Fibroblast of lung (primary cell): ENCODE results near the gene ZBTB34. TPM values are rescaled to one million over a fixed set of nuclear protein-coding genes. Genes with fewer than 3 reads are reported as not detected.

ENCODE experiments used
- DNase-seq, 2 donors: peaks; one replicate each; pipeline versions ENCODE4 v3.0.0 to v3.0.0-alpha.2; 2010; ENCODE audit warnings: low read depth in 2 of 2
- H2AFZ ChIP-seq: 2 replicates; pipeline ENCODE4 v1.5.1; 2012; ENCODE audit warnings: low read length, control low read depth, inconsistent platforms
- H3K27ac ChIP-seq: 2 replicates; pipeline ENCODE4 v1.5.1; 2011; ENCODE audit warnings: low read length, control low read depth; ENCODE audit not compliant: insufficient read depth
- H3K27me3 ChIP-seq: 2 replicates; pipeline ENCODE4 v1.5.1; 2011; ENCODE audit warnings: mild to moderate bottlenecking, low read length; ENCODE audit not compliant: control insufficient read depth, insufficient read depth
- H3K36me3 ChIP-seq: 2 replicates; pipeline ENCODE4 v1.5.1; 2011; ENCODE audit warnings: low read length; ENCODE audit not compliant: control insufficient read depth, insufficient read depth
- H3K4me1 ChIP-seq: 2 replicates; pipeline ENCODE4 v1.5.1; 2011; ENCODE audit warnings: low read length; ENCODE audit not compliant: control insufficient read depth, insufficient read depth; ENCODE audit errors: extremely low read depth
- H3K4me2 ChIP-seq: 2 replicates; pipeline ENCODE4 v1.5.1; 2011; ENCODE audit warnings: low read length, control low read depth; ENCODE audit not compliant: insufficient read depth; ENCODE audit errors: extremely low read depth
- H3K4me3 ChIP-seq, 4 experiments: fragments of 200-600 bp in 1 of 4; sonication (generic) in 1 of 4; replicated peaks in 1 of 4; 2 replicates each; pipeline ENCODE4 v1.5.1; 2011 to 2016; ENCODE audit warnings: low read length in 4 of 4, low read depth in 3 of 4, mild to moderate bottlenecking in 3 of 4, control low read depth in 2 of 4, inconsistent platforms in 1 of 4, mixed read lengths in 1 of 4; ENCODE audit not compliant: insufficient read depth in 1 of 4; ENCODE audit errors: control extremely low read depth in 1 of 4
- H3K79me2 ChIP-seq: 2 replicates; pipeline ENCODE4 v1.5.1; 2012; ENCODE audit warnings: mild to moderate bottlenecking, low read length, inconsistent platforms; ENCODE audit not compliant: control insufficient read depth, insufficient read depth
- H3K9ac ChIP-seq: 2 replicates; pipeline ENCODE4 v1.5.1; 2011; ENCODE audit warnings: mild to moderate bottlenecking, low read length, control low read depth; ENCODE audit not compliant: insufficient read depth
- H3K9me3 ChIP-seq: 2 replicates; pipeline ENCODE4 v1.5.1; 2012; ENCODE audit warnings: low read depth, low read length; ENCODE audit not compliant: control insufficient read depth, insufficient read depth
- H4K20me1 ChIP-seq: 2 replicates; pipeline ENCODE4 v1.5.1; 2011; ENCODE audit warnings: low read length; ENCODE audit not compliant: control insufficient read depth, insufficient read depth; ENCODE audit errors: extremely low read depth
- CTCF ChIP-seq, 2 donors: IDR thresholded peaks in 1 of 2; conservative IDR thresholded peaks in 1 of 2; 1 replicate in 1 of 2; 2 replicates in 1 of 2; pipeline ENCODE4 v1.5.1; 2011 to 2012; ENCODE audit warnings: low read length in 2 of 2, control low read depth in 1 of 2, inconsistent platforms in 1 of 2, low read depth in 1 of 2, mild to moderate bottlenecking in 1 of 2
- EZH2 ChIP-seq: IDR thresholded peaks from 2 replicates; pipeline ENCODE4 v1.5.1; 2012; ENCODE audit warnings: low read length, control low read depth, mild to moderate bottlenecking; ENCODE audit errors: missing control alignments
- polyA plus RNA-seq, 2 donors: library from polyadenylated mRNA; depleted of rRNA in 1 of 2; stranded (reverse) in 1 of 2; unstranded in 1 of 2; fragments of >200 nt; gene quantifications; 2 replicates each; pipeline ENCODE4 v1.2.1, GENCODE V29; 2011 to 2012; ENCODE audit warnings: missing spikeins in 1 of 2
- total RNA-seq: library from RNA; depleted of rRNA; stranded (reverse); fragments of >200 nt; gene quantifications from 2 replicates; pipeline ENCODE4 v1.2.1, GENCODE V29; 2014

Gene ZBTB34
- total and polyA plus RNA-seq, 2 donors (not counting 1 experiment from before 2014, with no cell fraction given) = 6.8 to 7.0 TPM

GRCh38 chr9:126839301-126839700 lies 21.1 kb upstream of the ZBTB34 start:
- Histone ChIP-seq H3K4me1 (no peaks in the 10 kb centered on the region), H3K4me3 (no peak overlapping the region), H3K27ac (no peak overlapping the region), H2AFZ (no peak overlapping the region), H3K27me3 (no peaks in the 10 kb centered on the region), H3K36me3 (no peaks in the 10 kb centered on the region), H3K9me3 (no peaks in the 10 kb centered on the region), H3K9ac (no peak overlapping the region), H3K79me2 (no peaks in the 10 kb centered on the region), H3K4me2 (no peak overlapping the region), H4K20me1 (no peaks in the 10 kb centered on the region)
- no peak for DNase-seq
- TF ChIP-seq CTCF (conservative IDR thresholded peaks at IDR 0.05 in 1 of 2, IDR thresholded peaks at IDR 0.05 in 1 of 2; ENCODE audit: low read depth in 1 of 2, low read length in 2 of 2) (no peak), EZH2 (no peak)

DNA sequence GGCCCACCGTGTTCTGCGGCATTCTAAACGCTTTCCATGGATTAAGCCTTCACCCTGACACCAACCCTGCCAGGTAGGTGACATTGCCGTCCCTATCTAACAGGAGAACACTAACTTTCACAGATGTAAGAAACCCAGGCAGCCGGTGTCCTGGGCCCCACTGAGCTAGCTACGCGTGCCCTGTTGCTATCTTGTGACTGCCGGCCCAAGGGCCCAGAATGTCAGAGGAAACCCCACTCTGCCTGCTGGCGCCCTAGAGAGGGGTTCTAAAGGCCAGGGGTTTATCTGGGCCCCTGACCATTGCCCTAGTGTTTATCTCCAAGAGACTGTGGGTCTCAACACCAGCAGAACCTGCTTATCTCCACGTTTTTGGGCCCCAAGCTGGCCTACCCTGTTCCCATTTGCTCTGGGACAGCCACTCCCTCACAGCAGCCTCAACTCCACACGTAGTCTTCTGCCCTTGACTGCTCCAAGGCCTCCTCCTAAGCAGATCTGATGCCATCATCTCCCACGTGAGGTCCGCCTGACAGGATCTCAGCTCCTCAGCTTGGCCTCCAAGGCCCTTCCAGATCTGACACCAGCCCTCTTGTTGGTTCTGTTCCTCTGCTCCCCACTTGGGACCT lies 18.1 kb upstream of the ZBTB34 start:
- H3K27me3 ChIP-seq = peaks cover 3% of the 10 kb centered on the region
- H3K4me3 ChIP-seq = no peak overlapping the region
- no peak for TF ChIP-seq EZH2
- TF ChIP-seq CTCF (conservative IDR thresholded peaks at IDR 0.05 in 1 of 2, IDR thresholded peaks at IDR 0.05 in 1 of 2; ENCODE audit: low read depth in 1 of 2, low read length in 2 of 2) = no peak
- H2AFZ ChIP-seq = no peak overlapping the region
- no peaks in the 10 kb centered on the region for H3K36me3 ChIP-seq
- H3K27ac ChIP-seq = no peak overlapping the region
- no peak for DNase-seq
- no peaks in the 10 kb centered on the region for H4K20me1 ChIP-seq
- no peaks in the 10 kb centered on the region for H3K4me1 ChIP-seq
- H3K9me3 ChIP-seq = no peaks in the 10 kb centered on the region
- H3K79me2 ChIP-seq = no peaks in the 10 kb centered on the region
- no peak overlapping the region for H3K9ac ChIP-seq
- H3K4me2 ChIP-seq = no peak overlapping the region

GRCh38 chr9:126842977-126843799 lies 17.3 kb upstream of the ZBTB34 start:
- no peaks in the 10 kb centered on the region for H3K79me2 ChIP-seq
- no peak overlapping the region for H3K27ac ChIP-seq
- no peak overlapping the region for H3K4me2 ChIP-seq
- H3K4me3 ChIP-seq = no peak overlapping the region
- H3K9me3 ChIP-seq = no peaks in the 10 kb centered on the region
- H3K36me3 ChIP-seq = no peaks in the 10 kb centered on the region
- H3K27me3 ChIP-seq = peaks cover 3% of the 10 kb centered on the region
- H2AFZ ChIP-seq = no peak overlapping the region
- no peak overlapping the region for H3K9ac ChIP-seq
- no peaks in the 10 kb centered on the region for H3K4me1 ChIP-seq
- TF ChIP-seq CTCF (conservative IDR thresholded peaks at IDR 0.05 in 1 of 2, IDR thresholded peaks at IDR 0.05 in 1 of 2; ENCODE audit: low read depth in 1 of 2, low read length in 2 of 2) (no peak), EZH2 (no peak)
- no peaks in the 10 kb centered on the region for H4K20me1 ChIP-seq
- peak in 1 of 2 donors; percentile 47 for DNase-seq
